ENCODE results near the gene ADGRG3.
A peak's percentile ranks its signal among the peaks of the same experiment; 100 is the strongest.

Gene ADGRG3

DNA sequence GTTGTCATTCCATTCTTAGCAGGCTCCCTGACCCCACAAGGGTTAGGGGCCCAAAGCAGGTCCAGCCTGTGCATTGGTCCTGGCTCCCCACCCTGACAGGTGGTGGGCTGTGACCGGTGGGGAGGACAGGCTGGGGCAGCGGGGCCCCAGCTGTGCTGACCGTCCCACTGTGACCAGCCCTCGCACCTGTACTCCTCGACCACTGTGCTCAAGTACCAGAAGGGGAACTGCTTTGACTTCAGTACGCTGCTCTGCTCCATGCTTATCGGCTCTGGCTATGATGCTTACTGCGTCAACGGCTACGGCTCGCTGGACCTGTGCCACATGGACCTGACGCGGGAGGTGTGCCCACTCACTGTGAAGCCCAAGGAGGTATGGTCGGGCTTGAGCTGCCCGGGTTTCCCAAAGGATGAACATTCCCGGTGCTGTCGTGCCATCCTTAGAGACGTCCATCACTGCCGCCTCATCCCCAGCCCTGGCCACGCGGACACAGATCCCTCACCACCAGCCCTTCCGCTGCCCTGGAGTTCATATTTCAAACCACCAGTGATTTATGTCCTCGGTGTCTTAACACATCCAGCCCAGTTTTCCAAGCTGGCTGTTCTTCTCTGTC is 33.8 kb downstream of the ADGRG3 start:
- TF ChIP-seq, protein P1, sequence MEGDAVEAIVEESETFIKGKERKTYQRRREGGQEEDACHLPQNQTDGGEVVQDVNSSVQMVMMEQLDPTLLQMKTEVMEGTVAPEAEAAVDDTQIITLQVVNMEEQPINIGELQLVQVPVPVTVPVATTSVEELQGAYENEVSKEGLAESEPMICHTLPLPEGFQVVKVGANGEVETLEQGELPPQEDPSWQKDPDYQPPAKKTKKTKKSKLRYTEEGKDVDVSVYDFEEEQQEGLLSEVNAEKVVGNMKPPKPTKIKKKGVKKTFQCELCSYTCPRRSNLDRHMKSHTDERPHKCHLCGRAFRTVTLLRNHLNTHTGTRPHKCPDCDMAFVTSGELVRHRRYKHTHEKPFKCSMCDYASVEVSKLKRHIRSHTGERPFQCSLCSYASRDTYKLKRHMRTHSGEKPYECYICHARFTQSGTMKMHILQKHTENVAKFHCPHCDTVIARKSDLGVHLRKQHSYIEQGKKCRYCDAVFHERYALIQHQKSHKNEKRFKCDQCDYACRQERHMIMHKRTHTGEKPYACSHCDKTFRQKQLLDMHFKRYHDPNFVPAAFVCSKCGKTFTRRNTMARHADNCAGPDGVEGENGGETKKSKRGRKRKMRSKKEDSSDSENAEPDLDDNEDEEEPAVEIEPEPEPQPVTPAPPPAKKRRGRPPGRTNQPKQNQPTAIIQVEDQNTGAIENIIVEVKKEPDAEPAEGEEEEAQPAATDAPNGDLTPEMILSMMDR (IDR thresholded peaks at IDR 0.05) = no peak
- TF ChIP-seq ZFX (IDR thresholded peaks at IDR 0.05; ENCODE audit: borderline replicate concordance) = no peak
- no peak overlapping the region for H3K27ac ChIP-seq

DNA sequence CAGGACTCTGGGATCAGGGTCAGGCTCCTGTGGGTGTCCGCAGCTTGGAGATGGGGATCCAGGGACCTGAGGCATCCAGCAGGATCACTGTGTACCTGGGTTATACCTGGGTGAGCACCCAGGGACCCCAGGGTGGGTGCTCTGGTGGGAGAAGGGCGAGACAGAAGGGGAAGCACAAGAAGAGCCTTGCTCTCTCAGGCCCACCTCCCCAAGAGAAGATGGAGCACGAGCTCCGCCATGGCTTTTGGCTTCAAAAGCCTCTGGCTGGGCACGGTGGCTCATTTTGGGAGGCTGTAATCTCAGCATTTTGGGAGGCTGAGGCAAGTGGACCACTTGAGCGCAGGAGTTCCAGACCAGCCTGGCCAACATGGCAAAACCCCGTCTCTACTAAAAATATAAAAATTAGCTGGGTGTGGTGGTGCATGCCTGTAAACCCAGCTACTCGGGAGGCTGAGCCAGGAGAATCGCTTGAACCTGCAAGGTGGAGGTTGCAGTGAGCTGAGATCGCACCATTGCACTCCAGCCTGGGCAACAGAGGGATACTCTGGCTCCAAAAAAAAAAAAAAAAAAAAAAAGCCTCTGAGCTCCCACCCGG is 35.4 kb downstream of the ADGRG3 start:
- H3K27ac ChIP-seq = peak overlapping the region; percentile 89
- TF ChIP-seq, protein P1 (IDR thresholded peaks at IDR 0.05) = no peak
- no peak for TF ChIP-seq ZFX (IDR thresholded peaks at IDR 0.05; ENCODE audit: borderline replicate concordance)

DNA sequence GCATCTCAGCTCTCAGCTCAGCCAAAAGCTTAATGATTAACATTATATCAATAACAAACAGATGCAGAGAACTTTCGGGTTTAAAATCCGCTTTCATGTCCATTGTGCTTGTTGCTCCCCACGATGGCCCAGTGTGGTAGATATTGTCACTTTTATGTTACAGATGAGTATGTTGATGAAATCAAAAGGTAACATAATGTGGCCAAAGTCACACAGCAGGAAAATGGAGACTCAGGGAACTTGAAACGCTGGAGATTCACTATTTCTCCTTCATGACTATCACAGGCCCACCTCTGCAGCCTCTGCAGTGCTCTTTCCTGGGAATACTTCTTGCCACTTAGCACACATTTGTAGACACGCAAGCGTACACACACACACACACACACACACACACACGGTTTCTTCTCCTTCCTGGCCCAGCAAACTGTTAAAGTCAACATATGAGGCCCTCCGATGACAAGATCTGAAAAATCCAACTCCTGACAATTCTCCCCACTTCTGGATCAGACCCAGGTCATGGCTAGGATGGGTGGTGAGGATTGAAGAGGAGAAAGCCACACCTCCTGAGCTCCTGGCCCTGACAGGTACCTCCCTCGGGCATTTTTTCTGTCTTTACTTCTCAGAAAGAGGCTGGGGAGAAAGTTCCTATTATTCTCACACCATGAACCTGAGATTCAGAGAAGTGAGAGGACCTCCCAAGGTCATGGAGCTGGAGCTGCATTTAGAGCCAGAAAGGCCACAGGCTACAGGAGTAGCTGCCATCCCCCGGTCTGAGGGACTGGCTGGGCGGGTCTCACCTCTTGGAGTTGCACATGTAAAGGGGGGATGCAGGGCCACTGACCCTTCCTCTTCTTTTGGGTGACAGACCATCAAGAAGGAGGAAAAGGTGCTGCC is 36.2 kb downstream of the ADGRG3 start:
- TF ChIP-seq ZFX (IDR thresholded peaks at IDR 0.05; ENCODE audit: borderline replicate concordance) = no peak
- TF ChIP-seq, protein P1 (IDR thresholded peaks at IDR 0.05) = no peak
- H3K27ac ChIP-seq = peak overlapping the region; percentile 89

DNA sequence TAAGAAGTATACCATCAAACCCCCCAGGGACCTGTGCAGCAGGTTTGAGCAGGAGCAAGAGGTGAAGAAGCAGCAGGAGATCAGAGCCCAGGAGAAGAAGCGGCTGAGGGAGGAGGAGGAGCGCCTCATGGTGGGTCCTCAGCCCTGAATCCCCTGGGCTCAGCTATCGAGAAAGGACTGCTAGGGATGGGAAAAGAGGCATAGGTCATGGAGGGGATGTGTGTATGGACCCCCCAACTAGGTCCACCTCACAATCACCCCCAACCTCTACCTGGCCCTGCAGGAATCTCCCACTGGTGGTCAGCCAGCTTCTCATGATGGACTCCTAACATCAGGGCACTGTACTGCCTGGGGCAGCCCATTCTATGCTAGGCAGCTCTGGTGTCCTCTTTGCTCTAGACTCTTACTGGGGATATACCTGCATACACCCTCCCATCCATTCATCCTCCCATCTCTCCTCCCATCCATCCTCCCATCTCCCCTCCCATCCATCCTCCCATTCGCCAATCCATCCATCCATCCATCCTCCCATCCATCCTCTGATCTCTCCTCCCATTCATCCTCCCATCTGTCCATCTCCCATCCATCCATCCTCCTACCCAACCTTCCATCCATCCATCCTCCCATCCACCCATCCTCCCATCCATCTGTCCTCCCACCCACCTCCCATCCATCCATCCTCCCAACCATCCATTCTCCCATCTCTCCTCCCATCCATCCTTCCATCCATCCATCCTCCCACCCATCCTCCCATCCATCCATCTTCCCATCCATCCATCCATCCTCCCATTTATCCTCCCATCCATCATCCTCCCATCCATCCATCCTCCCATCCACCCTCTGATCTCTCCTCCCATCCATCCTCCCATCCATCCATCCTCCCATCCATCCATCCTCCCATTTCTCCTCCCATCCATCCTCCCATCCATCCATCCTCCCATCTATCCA is 37.1 kb downstream of the ADGRG3 start:
- H3K27ac ChIP-seq = peak overlapping the region; percentile 89
- TF ChIP-seq, protein P1 (IDR thresholded peaks at IDR 0.05) = no peak
- TF ChIP-seq ZFX (IDR thresholded peaks at IDR 0.05; ENCODE audit: borderline replicate concordance) = no peak

DNA sequence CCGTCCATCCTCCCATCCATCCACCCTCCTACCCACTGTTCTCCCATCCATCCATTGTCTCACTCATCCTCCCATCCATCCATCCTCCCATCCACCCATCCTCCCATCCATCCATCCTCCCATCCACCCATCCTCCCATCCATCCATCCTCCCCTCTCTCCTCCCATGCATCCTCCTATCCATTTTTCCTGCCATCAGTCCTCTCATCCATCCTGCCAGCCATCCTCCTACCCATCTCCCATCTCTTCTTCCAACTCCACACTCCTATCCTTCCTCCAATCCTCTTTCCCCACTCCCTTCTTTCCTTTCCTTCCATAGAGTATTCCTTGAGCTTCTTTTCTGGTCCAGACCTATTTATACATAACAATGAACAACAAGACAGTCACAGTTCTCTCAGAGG is 38.6 kb downstream of the ADGRG3 start:
- TF ChIP-seq ZFX (IDR thresholded peaks at IDR 0.05; ENCODE audit: borderline replicate concordance) = no peak
- TF ChIP-seq, protein P1 (IDR thresholded peaks at IDR 0.05) = no peak
- H3K27ac ChIP-seq = no peak overlapping the region

DNA sequence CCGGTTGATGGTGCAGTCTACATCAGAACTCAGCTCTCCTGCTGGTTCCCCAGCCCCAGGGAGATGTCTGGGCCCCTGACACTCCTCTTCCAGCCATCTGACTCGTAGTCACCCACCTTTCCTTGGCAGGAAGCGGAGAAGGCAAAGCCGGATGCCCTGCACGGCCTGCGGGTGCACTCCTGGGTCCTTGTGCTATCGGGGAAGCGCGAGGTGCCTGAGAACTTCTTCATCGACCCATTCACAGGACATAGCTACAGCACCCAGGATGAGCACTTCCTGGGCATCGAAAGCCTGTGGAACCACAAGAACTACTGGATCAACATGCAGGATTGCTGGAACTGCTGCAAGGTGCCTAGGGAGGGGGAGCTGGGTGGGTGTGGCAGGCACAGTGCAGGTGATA is 39.2 kb downstream of the ADGRG3 start:
- TF ChIP-seq ZFX (IDR thresholded peaks at IDR 0.05; ENCODE audit: borderline replicate concordance) = no peak
- TF ChIP-seq, protein P1 (IDR thresholded peaks at IDR 0.05) = no peak
- H3K27ac ChIP-seq = no peak overlapping the region
